HepG2 (cell line): ENCODE measurements around the gene CES3. TPM values are rescaled to one million over a fixed set of nuclear protein-coding genes. Genes with fewer than 3 reads are reported as not detected.
A peak's percentile ranks its signal among the peaks of the same experiment; 100 is the strongest.

Source experiments
- ATAC-seq: fragments of 200-7000 bp; cut with Tn5 transposase; 3 replicates; pipeline ENCODE4 v1.9.1; 2020; ENCODE audit warnings: mild to moderate bottlenecking, moderate library complexity
- BruUV-seq: library from RNA; stranded (reverse); fragments of 400-500 nt; replicated peaks from 2 replicates; lab custom pipeline; 2021; lab: Mats Ljungman, UMichigan
- CTCF ChIA-PET: fragments of 300-600 bp; formaldehyde crosslinking; extraction: SDS; loops from one replicate; lab custom pipeline; 2021; ENCODE audit warnings: low total read pairs, inconsistent platforms, low intra/inter-chr PET ratio; lab: Yijun Ruan, JAX
- POLR2A ChIA-PET: fragments of 350-600 bp; sonication (Branson Sonifier 250); formaldehyde crosslinking; loops from one replicate; lab custom pipeline; 2020; ENCODE audit warnings: antibody characterized with exemption, inconsistent platforms; lab: Yijun Ruan, JAX
- DNase-seq: peaks from one replicate; pipeline ENCODE4 v3.0.0-alpha.2; 2015; ENCODE audit warnings: low spot score
- FAIRE-seq: peaks from 3 replicates; lab custom pipeline; 2011; peaks lifted over from hg19 to GRCh38; lab: Jason Lieb, UNC
- H2AFZ ChIP-seq: one replicate; pipeline ENCODE4 v1.6.1; 2011; ENCODE audit warnings: low read length, inconsistent platforms
- H3K27ac ChIP-seq: fragments of 300-600 bp; 3 replicates; pipeline ENCODE4 v1.8.0; 2011; ENCODE audit warnings: mixed run types, mild to moderate bottlenecking, mixed read lengths, low read length, inconsistent platforms; ENCODE audit not compliant: insufficient read depth; ENCODE audit errors: extremely low read length
- H3K27me3 ChIP-seq, 2 experiments: fragments of 200-600 bp in 1 of 2; 2 replicates in 1 of 2; 3 replicates in 1 of 2; pipeline versions ENCODE4 v1.6.0 to v1.8.0; 2011; ENCODE audit warnings: low read length in 2 of 2, mild to moderate bottlenecking in 2 of 2, moderate library complexity in 2 of 2, inconsistent platforms in 1 of 2; ENCODE audit not compliant: insufficient read depth in 2 of 2, control insufficient read depth in 1 of 2
- H3K36me3 ChIP-seq, 2 experiments: fragments of 200-600 bp in 1 of 2; replicated peaks in 1 of 2; 2 replicates in 1 of 2; 3 replicates in 1 of 2; pipeline versions ENCODE4 v1.5.1 to v1.8.0; 2011; ENCODE audit warnings: low read length in 2 of 2, inconsistent platforms in 1 of 2; ENCODE audit not compliant: insufficient read depth in 2 of 2, control insufficient read depth in 1 of 2
- H3K4me1 ChIP-seq: 2 replicates; pipeline ENCODE4 v1.5.1; 2012; ENCODE audit warnings: low read length, inconsistent platforms; ENCODE audit not compliant: insufficient read depth
- H3K4me2 ChIP-seq: 2 replicates; pipeline ENCODE4 v1.6.0; 2011; ENCODE audit warnings: low read depth, low read length, inconsistent platforms
- H3K4me3 ChIP-seq, 3 experiments: fragments of 200-600 bp in 1 of 3; sonication (generic), shearing (Covaris generic) in 1 of 3; replicated peaks in 1 of 3; 2 replicates each; pipeline ENCODE4 v1.5.1; 2011 to 2016; ENCODE audit warnings: low read length in 3 of 3, inconsistent platforms in 2 of 3, low read depth in 2 of 3, mild to moderate bottlenecking in 2 of 3, control low read depth in 1 of 3, mixed read lengths in 1 of 3; ENCODE audit not compliant: insufficient read depth in 1 of 3
- H3K79me2 ChIP-seq: one replicate; pipeline ENCODE4 v1.6.1; 2011; ENCODE audit warnings: low read length, inconsistent platforms; ENCODE audit not compliant: insufficient read depth
- H3K9ac ChIP-seq: 2 replicates; pipeline ENCODE4 v1.6.0; 2011; ENCODE audit warnings: mild to moderate bottlenecking, low read depth, low read length, inconsistent platforms; ENCODE audit not compliant: insufficient read depth
- H3K9me3 ChIP-seq: 2 replicates; pipeline ENCODE4 v1.5.1; 2012; ENCODE audit warnings: mild to moderate bottlenecking, low read length
- H4K20me1 ChIP-seq: 2 replicates; pipeline ENCODE4 v1.6.0; 2011; ENCODE audit warnings: inconsistent platforms, mild to moderate bottlenecking, low read length, moderate library complexity; ENCODE audit not compliant: insufficient read depth
- KDM2A ChIP-seq: sonication (generic); formaldehyde crosslinking; IDR thresholded peaks from 2 replicates; pipeline ENCODE4 v1.4.0; 2020; ENCODE audit warnings: low read depth, missing genetic modification reagents, borderline replicate concordance
- NAIF1 ChIP-seq: sonication (generic); formaldehyde crosslinking; IDR thresholded peaks from 2 replicates; pipeline ENCODE4 v1.5.0; 2020; ENCODE audit warnings: mild to moderate bottlenecking, missing genetic modification reagents, borderline replicate concordance
- NBN ChIP-seq: fragments of 450-650 bp; conservative IDR thresholded peaks from 2 replicates; pipeline ENCODE4 v1.6.1; 2017
- NFKB2 ChIP-seq: sonication (generic); formaldehyde crosslinking; IDR thresholded peaks from 2 replicates; pipeline ENCODE4 v1.4.0; 2020; ENCODE audit warnings: missing genetic modification reagents, borderline replicate concordance
- NONO ChIP-seq, 2 experiments: fragments of 450-650 bp in 1 of 2; sonication (generic) in 1 of 2; formaldehyde crosslinking in 1 of 2; IDR thresholded peaks in 1 of 2; conservative IDR thresholded peaks in 1 of 2; 2 replicates each; pipeline versions ENCODE4 v1.6.1 to v1.8.0; 2017 to 2022; ENCODE audit warnings: mild to moderate bottlenecking in 1 of 2, missing genetic modification reagents in 1 of 2, moderate library complexity in 1 of 2
- STAG1 ChIP-seq: sonication (generic); formaldehyde crosslinking; IDR thresholded peaks from 2 replicates; pipeline ENCODE4 v1.4.0; 2020; ENCODE audit warnings: missing genetic modification reagents
- ZNF180 ChIP-seq: sonication (generic); formaldehyde crosslinking; IDR thresholded peaks from 2 replicates; pipeline ENCODE4 v1.4.0; 2020; ENCODE audit warnings: low read depth, missing genetic modification reagents, borderline replicate concordance
- ZNF292 ChIP-seq: sonication (generic); formaldehyde crosslinking; IDR thresholded peaks from 2 replicates; pipeline ENCODE4 v1.8.1; 2022; ENCODE audit warnings: mild to moderate bottlenecking, low read depth, missing genetic modification reagents, borderline replicate concordance
- ZNF337 ChIP-seq: sonication (generic); formaldehyde crosslinking; IDR thresholded peaks from 2 replicates; pipeline ENCODE4 v1.5.1; 2020; ENCODE audit warnings: missing genetic modification reagents, low read depth, mild to moderate bottlenecking, borderline replicate concordance
- ZNF501 ChIP-seq: sonication (generic); formaldehyde crosslinking; IDR thresholded peaks from 2 replicates; pipeline ENCODE4 v1.5.1; 2020; ENCODE audit warnings: mild to moderate bottlenecking, moderate library complexity, missing genetic modification reagents
- WGBS: methylation state at CpG from one replicate; pipeline ENCODE4 v1.1.6; 2017; ENCODE audit warnings: low lambda C conversion rate; 5-methylcytosine and 5-hydroxymethylcytosine counted together
- in situ Hi-C: cut with HindIII; loops from 2 replicates; pipeline ENCODE4 v1.10.0; 2017; ENCODE audit warnings: low pct_unique_long_range_greater_than_20kb; ENCODE audit not compliant: extremely low pct_ligation_motif_present
- intact Hi-C: fragments of 100-400 bp; cut with micrococcal nuclease; formaldehyde crosslinking; loops from one replicate; pipeline ENCODE4 v1.10.0; 2022; ENCODE audit not compliant: unreplicated experiment
- polyA plus RNA-seq, 8 experiments: library from polyadenylated mRNA; depleted of rRNA in 3 of 8; stranded (reverse) in 7 of 8; unstranded in 1 of 8; fragments of >200 nt; fragmentation: Illumina TruSeq in 4 of 8; extraction: Trizol in 4 of 8; gene quantifications; 2 replicates each; pipeline versions ENCODE4 v1.2.1 to v1.2.3, GENCODE V29; 2011 to 2016; ENCODE audit warnings: low read depth in 4 of 8, missing spikeins in 1 of 8, mixed read lengths in 1 of 8; ENCODE audit not compliant: insufficient read depth in 1 of 8
- total RNA-seq, 5 experiments: library from RNA; depleted of rRNA; stranded (reverse); fragments of >200 nt; fragmentation: Illumina TruSeq; extraction: Trizol; gene quantifications; 2 replicates each; pipeline ENCODE4 v1.2.3, GENCODE V29; 2016; ENCODE audit warnings: low read depth in 1 of 5
- TF ChIP-seq, protein P1 (sequence below): sonication (generic); formaldehyde crosslinking; IDR thresholded peaks from 2 replicates; pipeline ENCODE4 v1.4.0; 2020; ENCODE audit warnings: missing genetic modification reagents, mild to moderate bottlenecking, borderline replicate concordance
- TF ChIP-seq, protein P2 (sequence below): sonication (generic); formaldehyde crosslinking; IDR thresholded peaks from 2 replicates; pipeline ENCODE4 v1.5.0; 2020; ENCODE audit warnings: mild to moderate bottlenecking, missing genetic modification reagents, borderline replicate concordance
- TF ChIP-seq, protein P3 (sequence below): IDR thresholded peaks from 2 replicates; pipeline ENCODE4 v1.6.1; 2018; ENCODE audit warnings: missing genetic modification reagents, mild to moderate bottlenecking, missing compliant biosample characterization

The CES3 gene
- total and polyA plus RNA-seq, 2 of the 13 experiments (the other 11 are each of a cell fraction or from before 2014, with no cell fraction given): 6.6 to 17.4 TPM

DNA sequence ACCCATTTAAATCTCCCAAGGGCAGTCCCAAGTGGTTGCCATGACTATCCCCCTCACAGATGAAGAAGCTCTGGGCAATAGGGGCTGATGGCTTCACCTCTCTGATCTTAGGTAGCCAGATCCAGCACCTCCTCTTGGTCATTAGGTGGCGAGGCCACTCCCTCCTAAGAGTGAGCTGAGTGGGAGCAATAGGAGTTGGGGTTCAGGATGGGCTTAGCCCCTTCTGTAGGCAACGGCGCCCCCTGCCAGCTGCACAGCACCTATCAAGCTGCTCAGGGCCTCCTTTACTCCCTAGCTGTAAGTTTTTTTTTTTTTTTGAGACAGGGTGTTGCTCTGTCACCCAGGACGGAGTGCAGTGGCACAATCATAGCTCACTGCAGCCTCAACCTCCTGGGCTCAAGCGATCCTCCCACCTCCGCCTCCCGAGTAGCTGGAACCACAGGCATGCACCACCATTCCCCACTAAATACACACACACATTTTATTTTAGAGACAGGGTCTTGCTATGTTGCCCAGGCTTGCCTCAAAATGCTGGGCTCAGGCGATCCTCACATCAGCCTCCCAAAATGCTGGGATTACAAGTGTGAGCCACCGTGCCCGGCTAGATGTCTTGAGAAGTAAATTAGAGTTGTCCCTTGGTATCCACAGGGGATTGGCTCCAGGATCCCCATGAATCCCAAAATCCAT is 32.2 kb upstream of the CES3 start:
- H3K4me2 ChIP-seq: no peak overlapping the region
- H4K20me1 ChIP-seq: no peaks in the 10 kb centered on the region
- in situ Hi-C loops: no loop called here
- WGBS: 67% methylated on average over 9 of the region's 10 CpGs
- ChIA-PET POLR2A (interaction anchor here (0.8 to 3.8 kb wide), 5 partner anchors 11 to 33 kb away, joined by 3 to 23 read pairs (median 10); partner anchors contain the start of gene CDH16), CTCF (interaction anchor here (2.9 kb wide), 1 partner anchor 34 kb away, joined by 28 read pairs; no protein-coding TSS in a partner anchor)
- ATAC-seq: peak; percentile 15
- FAIRE-seq: peak; percentile 4
- intact Hi-C loops: no loop called here
- H3K4me1 ChIP-seq: peaks cover 71% of the 10 kb centered on the region
- H3K9me3 ChIP-seq: no peaks in the 10 kb centered on the region
- H3K27ac ChIP-seq: no peak overlapping the region
- no peak overlapping the region for H2AFZ ChIP-seq
- peaks cover 0 to 5% of the 10 kb centered on the region in 2 experiments; a peak in 2 of 5 replicates for H3K36me3 ChIP-seq
- no peak overlapping the region for H3K9ac ChIP-seq
- H3K4me3 ChIP-seq: no peak overlapping the region
- DNase-seq: peak; percentile 39
- peaks cover 7% of the 10 kb centered on the region for H3K79me2 ChIP-seq
- no TSS peak for BruUV-seq
- H3K27me3 ChIP-seq: peaks cover 5 to 18% of the 10 kb centered on the region in 2 experiments; a peak in 3 of 5 replicates
- TF ChIP-seq ZNF292 (no peak), STAG1 (CRISPR knock-in tag) (peak; percentile 91), ZNF337 (no peak), NFKB2 (CRISPR knock-in tag) (0 out of 2 replicates have a peak, but pooled peaks have one; percentile 44), KDM2A (CRISPR knock-in tag) (0 out of 2 replicates have a peak, but pooled peaks have one; percentile 19), NONO (IDR thresholded peaks at IDR 0.05) (no peak), NONO (CRISPR knock-in tag; conservative IDR thresholded peaks at IDR 0.05) (no peak), NAIF1 (0 out of 2 replicates have a peak, but pooled peaks have one; percentile 30), ZNF501 (CRISPR knock-in tag) (0 out of 2 replicates have a peak, but pooled peaks have one; percentile 16), ZNF180 (CRISPR knock-in tag) (no peak), NBN (no peak)
- TF ChIP-seq, protein P1, sequence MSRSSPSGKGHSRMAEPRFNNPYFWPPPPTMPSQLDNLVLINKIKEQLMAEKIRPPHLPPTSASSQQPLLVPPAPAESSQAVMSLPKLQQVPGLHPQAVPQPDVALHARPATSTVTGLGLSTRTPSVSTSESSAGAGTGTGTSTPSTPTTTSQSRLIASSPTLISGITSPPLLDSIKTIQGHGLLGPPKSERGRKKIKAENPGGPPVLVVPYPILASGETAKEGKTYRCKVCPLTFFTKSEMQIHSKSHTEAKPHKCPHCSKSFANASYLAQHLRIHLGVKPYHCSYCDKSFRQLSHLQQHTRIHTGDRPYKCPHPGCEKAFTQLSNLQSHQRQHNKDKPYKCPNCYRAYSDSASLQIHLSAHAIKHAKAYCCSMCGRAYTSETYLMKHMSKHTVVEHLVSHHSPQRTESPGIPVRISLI: peak; percentile 92
- TF ChIP-seq, protein P2, sequence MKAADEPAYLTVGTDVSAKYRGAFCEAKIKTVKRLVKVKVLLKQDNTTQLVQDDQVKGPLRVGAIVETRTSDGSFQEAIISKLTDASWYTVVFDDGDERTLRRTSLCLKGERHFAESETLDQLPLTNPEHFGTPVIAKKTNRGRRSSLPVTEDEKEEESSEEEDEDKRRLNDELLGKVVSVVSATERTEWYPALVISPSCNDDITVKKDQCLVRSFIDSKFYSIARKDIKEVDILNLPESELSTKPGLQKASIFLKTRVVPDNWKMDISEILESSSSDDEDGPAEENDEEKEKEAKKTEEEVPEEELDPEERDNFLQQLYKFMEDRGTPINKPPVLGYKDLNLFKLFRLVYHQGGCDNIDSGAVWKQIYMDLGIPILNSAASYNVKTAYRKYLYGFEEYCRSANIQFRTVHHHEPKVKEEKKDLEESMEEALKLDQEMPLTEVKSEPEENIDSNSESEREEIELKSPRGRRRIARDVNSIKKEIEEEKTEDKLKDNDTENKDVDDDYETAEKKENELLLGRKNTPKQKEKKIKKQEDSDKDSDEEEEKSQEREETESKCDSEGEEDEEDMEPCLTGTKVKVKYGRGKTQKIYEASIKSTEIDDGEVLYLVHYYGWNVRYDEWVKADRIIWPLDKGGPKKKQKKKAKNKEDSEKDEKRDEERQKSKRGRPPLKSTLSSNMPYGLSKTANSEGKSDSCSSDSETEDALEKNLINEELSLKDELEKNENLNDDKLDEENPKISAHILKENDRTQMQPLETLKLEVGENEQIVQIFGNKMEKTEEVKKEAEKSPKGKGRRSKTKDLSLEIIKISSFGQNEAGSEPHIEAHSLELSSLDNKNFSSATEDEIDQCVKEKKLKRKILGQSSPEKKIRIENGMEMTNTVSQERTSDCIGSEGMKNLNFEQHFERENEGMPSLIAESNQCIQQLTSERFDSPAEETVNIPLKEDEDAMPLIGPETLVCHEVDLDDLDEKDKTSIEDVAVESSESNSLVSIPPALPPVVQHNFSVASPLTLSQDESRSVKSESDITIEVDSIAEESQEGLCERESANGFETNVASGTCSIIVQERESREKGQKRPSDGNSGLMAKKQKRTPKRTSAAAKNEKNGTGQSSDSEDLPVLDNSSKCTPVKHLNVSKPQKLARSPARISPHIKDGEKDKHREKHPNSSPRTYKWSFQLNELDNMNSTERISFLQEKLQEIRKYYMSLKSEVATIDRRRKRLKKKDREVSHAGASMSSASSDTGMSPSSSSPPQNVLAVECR (CRISPR knock-in tag): 0 out of 2 replicates have a peak, but pooled peaks have one; percentile 22
- TF ChIP-seq, protein P3, sequence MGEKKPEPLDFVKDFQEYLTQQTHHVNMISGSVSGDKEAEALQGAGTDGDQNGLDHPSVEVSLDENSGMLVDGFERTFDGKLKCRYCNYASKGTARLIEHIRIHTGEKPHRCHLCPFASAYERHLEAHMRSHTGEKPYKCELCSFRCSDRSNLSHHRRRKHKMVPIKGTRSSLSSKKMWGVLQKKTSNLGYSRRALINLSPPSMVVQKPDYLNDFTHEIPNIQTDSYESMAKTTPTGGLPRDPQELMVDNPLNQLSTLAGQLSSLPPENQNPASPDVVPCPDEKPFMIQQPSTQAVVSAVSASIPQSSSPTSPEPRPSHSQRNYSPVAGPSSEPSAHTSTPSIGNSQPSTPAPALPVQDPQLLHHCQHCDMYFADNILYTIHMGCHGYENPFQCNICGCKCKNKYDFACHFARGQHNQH (CRISPR knock-in tag): peak; percentile 49; the same call in 1 of the 2 replicates
